GM18520 (cell line): ENCODE measurements around the gene MAFB.

Source experiments
- ATAC-seq: cut with Tn5 transposase; IDR thresholded peaks from one replicate; pipeline ENCODE4 v1.9.1; 2021; ENCODE audit not compliant: unreplicated experiment

Gene MAFB

DNA sequence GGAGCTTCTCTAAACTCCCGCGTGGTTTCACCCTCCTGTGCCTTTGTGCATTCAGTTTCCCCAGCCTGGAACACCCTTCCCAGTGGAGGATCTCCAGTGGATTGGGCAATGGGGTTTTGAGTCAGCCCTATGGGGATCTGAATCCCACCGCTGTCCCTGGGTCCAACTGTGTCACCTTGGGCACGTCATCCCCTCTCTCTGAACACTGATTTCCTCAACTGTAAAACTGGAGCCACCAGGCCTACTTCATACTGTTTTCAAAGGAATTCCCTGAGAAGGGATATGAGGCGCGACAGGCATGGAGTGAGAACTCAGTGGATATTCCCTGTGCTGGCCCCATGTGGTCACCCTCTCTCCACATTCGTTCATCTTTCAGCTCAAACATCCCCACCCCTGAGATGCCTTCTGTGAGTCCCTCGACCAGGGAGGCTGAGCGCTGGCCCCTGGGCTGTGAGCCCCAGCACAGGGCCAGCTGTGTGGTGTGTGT lies 25.7 kb downstream of the MAFB start:
- ATAC-seq: no peak

GRCh38 chr20:40659567-40659966 lies 29.5 kb downstream of the MAFB start:
- ATAC-seq: no peak

DNA sequence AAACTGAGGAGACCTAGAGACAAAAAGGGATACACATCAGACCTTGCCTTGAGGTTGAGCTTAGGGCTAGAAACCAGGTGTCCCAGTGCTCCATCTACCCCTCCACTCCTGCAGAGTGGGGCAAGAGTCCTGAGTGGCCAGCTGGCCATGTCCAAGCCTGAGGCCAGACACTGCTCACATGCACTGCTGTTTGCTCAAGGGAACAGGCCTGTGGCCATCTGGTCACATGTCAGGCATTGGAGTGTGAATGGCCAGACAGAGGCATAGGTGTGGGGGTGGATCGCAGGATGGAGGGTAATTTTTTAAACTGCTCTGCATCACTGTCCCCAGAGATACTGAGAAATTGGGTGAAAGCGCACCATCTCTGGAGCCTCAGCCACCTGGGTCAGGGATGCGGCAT lies 30.5 kb downstream of the MAFB start:
- ATAC-seq: no peak

DNA sequence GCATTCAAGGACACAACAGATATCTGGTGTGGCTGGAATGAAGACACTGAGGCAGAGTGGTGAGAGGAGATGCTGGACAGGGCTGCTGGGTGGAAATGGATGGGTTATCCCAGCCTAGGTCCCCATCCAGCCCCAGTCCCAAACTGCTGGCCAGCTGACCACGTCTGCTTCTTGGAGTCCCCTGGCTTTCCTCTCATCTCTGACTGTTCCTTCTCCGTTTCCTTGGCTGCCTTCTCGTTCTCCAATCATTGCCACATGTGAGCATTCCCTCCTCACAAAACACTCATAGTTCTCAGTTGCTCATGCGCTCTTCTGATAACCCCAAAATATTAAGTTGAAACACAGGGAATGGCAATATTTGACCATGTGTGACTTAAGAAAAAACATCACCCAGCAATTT lies 31.5 kb downstream of the MAFB start:
- ATAC-seq: no peak

DNA sequence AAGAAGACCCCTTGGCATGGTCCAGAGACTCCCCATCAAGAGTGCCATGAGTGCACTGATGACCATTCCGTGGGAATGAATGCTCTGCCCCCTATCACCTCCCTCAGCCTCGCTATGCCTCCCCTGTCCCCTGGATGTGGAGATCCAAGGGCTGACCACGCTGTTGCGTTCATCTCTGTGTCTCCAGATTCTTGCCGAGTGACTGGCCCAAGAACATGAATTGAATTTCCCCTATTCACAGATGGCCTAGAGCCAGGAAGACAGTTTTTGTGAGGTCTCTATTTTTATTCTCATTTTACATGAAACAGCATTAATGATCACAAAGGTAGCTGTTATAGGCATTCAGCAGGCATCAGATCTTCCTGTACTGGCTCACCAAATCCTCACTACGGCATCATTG lies 33.6 kb downstream of the MAFB start:
- no peak for ATAC-seq

- no peak for ATAC-seq
Measured at GRCh38 chr20:40654876-40655275, 34.2 kb downstream of the MAFB start.

- ATAC-seq: no peak
Measured at GRCh38 chr20:40652441-40652987, 36.5 kb downstream of the MAFB start.

- no peak for ATAC-seq
Measured at GRCh38 chr20:40651151-40651550, 37.9 kb downstream of the MAFB start.

DNA sequence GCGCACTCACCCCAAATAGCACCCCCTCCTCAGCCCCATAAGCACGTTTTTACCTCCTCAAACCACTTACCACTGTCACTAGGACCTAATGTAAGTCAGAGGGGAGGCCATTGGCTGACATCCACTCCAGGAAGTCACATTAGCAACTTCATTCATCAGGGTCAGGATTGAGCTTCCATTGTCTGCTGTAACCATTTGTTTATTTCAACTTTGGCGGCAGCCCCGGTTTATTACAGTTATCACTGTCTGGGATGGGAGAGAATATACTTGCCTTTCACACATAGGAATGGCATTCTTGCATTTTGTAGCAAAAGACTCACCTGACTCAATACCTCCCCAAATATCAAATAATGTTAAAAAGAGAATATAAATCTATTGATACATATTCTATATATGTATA lies 38.3 kb downstream of the MAFB start:
- ATAC-seq: no peak

- no peak for ATAC-seq
Measured at GRCh38 chr20:40648210-40649072, 40.6 kb downstream of the MAFB start.

GRCh38 chr20:40646813-40647212 lies 42.2 kb downstream of the MAFB start:
- no peak for ATAC-seq

DNA sequence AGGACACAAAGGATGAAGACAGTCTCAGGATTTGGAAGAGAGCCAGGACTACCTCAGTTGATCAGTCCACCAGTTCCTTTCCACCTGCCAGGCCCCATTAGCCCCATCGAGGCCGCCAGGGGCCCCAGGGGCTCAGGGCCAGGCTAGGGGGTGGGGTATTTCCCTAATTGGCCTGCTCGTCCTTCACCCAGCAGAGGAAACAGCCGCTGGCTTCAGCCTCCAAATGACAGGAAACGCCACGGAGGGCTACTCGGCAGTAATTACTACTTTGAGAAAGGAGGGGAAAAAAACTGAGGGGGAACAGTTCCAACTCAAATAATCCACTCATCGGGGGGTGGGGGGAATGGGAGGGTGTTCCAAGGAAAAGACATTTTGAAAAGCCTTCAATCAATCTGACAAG lies 42.7 kb downstream of the MAFB start:
- no peak for ATAC-seq

DNA sequence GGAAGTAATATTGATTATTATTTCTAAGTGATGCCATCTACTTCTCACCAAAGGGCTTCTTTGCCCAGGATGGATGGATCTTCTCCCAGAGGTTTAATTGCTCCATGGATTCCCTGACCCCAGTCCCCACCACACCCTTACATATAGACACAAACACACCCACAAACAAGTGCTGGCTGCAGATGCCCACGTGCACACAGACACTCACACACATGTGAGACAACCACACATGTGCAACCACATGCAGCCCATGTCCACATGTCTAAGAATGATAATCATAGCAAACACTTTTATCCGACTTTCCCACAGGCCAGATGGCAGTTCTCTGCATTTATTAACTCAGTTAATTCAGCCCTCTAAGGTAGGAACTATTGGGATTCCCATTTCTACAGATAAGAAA lies 44.2 kb downstream of the MAFB start:
- no peak for ATAC-seq

- ATAC-seq: no peak
Measured at GRCh38 chr20:40643891-40644290, 45.1 kb downstream of the MAFB start.

DNA sequence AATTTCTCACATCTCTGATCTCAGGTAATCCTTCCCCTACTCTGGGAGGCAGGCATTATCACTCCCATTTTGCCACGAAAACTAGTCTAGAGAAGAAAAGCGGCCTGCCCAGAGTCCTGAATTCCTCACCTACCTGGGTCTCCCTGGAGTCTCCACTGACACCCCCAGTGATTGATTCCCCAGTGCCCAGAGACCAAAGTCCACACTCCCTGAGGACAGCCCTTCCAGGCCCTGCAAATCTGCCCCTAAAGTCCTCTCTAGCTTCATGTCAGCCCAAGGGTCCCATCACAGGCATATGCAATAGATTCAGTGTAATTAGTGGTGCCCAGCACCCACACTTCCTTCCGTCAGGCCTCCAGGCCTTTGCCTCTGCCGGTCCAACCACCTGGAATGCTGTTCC lies 47.2 kb downstream of the MAFB start:
- no peak for ATAC-seq

- no peak for ATAC-seq
Measured at GRCh38 chr20:40641202-40641601, 47.8 kb downstream of the MAFB start.

- no peak for ATAC-seq
Measured at GRCh38 chr20:40640667-40641066, 48.4 kb downstream of the MAFB start.

GRCh38 chr20:40639676-40640355 lies 49.2 kb downstream of the MAFB start:
- ATAC-seq: no peak

- ATAC-seq: no peak
Measured at GRCh38 chr20:40639132-40639531, 49.9 kb downstream of the MAFB start.

GRCh38 chr20:40638414-40638813 lies 50.6 kb downstream of the MAFB start:
- ATAC-seq: no peak

DNA sequence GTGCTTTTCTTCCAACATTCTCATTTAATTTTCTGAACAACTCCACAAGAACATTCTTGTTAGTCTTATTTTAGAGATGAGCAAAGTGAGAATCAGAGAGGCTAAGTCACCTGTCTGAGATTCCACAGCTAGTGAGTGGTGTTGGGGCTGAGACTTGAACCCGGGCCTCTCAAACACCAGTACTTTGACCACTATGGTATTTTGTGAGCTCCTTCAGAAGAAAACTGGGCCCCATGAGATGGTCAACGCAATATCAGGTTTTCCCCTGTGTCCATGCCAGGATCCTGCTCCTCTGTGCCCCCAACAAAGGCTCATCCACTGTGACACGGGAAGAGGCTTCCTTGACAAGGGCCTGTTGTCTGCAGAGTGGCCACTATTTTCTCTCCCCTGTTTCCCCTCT lies 51.9 kb downstream of the MAFB start:
- no peak for ATAC-seq

GRCh38 chr20:40636486-40636885 lies 52.5 kb downstream of the MAFB start:
- ATAC-seq: no peak
